Thyroid gland (tissue), 4 donors: Measurements from ENCODE around the gene DHX32.

ENCODE experiments used
- CTCF ChIP-seq, 6 experiments: fragments of 200-600 bp in 3 of 6; fragments of 450-650 bp in 3 of 6; sonication (generic) in 3 of 6; IDR thresholded peaks; one replicate each; pipeline ENCODE4 v1.5.1; 2016 to 2019; ENCODE audit warnings: antibody characterized with exemption in 6 of 6, mild to moderate bottlenecking in 2 of 6, inconsistent platforms in 1 of 6, moderate library complexity in 1 of 6
- POLR2A ChIP-seq, 2 donors: fragments of 450-650 bp; IDR thresholded peaks; one replicate each; pipeline ENCODE4 v1.6.1; 2017; ENCODE audit warnings: antibody characterized with exemption in 2 of 2, mild to moderate bottlenecking in 2 of 2, moderate library complexity in 1 of 2

DNA sequence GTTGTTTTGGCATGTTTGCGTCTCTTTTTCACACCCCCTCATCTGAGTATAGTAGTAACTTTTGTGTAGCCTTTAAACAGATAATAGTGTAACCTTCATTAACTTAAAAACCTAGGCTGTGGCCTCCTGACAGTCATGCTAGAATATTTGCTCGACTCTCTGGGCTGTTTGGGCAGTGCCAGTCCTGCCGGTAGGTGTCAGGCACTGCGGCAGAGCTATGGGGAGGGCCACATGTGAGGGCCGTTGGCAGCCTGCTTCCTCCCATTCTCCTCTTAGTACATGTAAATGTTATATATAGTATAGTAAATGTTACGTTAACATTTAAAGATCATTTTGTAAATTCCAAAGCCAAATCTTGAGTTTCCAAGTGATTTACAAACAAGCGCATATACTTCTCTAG lies 31.6 kb downstream of the DHX32 start:
- no peak for TF ChIP-seq POLR2A (IDR thresholded peaks at IDR 0.05)
- no peak for TF ChIP-seq CTCF (IDR thresholded peaks at IDR 0.05)
